Calu3 (cell line): ENCODE data around the gene LAMA1. TPM values are rescaled to one million over a fixed set of nuclear protein-coding genes. Genes with fewer than 3 reads are reported as not detected.
A peak's percentile ranks its signal among the peaks of the same experiment; 100 is the strongest.

ENCODE experiments used
- BruUV-seq: library from RNA; stranded (reverse); fragments of 400-500 nt; replicated peaks from 2 replicates; lab custom pipeline; 2021; lab: Mats Ljungman, UMichigan
- CTCF ChIA-PET: fragments of 300-600 bp; sonication (Branson Sonifier 250); formaldehyde crosslinking; loops from one replicate; lab custom pipeline; 2022; ENCODE audit warnings: antibody characterized with exemption; lab: Charles Lee
- DNase-seq: peaks from one replicate; pipeline ENCODE4 v3.0.0; 2022
- H3K27ac Mint-ChIP-seq: one replicate; pipeline ENCODE4 v1.8.0; 2022; ENCODE audit warnings: mixed read lengths; ENCODE audit not compliant: unreplicated experiment
- H3K27me3 Mint-ChIP-seq: one replicate; pipeline ENCODE4 v1.8.0; 2022; ENCODE audit warnings: mixed read lengths; ENCODE audit not compliant: unreplicated experiment
- H3K36me3 Mint-ChIP-seq: one replicate; pipeline ENCODE4 v1.8.0; 2022; ENCODE audit warnings: mild to moderate bottlenecking, moderate library complexity, mixed read lengths; ENCODE audit not compliant: insufficient read depth, unreplicated experiment
- H3K4me1 Mint-ChIP-seq: one replicate; pipeline ENCODE4 v1.8.0; 2022; ENCODE audit warnings: mild to moderate bottlenecking, low read depth, mixed read lengths; ENCODE audit not compliant: unreplicated experiment
- H3K4me3 Mint-ChIP-seq: one replicate; pipeline ENCODE4 v1.8.0; 2022; ENCODE audit warnings: mild to moderate bottlenecking, low read depth, moderate library complexity, mixed read lengths; ENCODE audit not compliant: unreplicated experiment
- H3K9me3 Mint-ChIP-seq: one replicate; pipeline ENCODE4 v1.8.0; 2022; ENCODE audit warnings: low read depth, mixed read lengths; ENCODE audit not compliant: unreplicated experiment
- intact Hi-C: fragments of 100-400 bp; cut with micrococcal nuclease; formaldehyde crosslinking; loops from one replicate; pipeline ENCODE4 v1.10.0; 2022; ENCODE audit not compliant: unreplicated experiment
- total RNA-seq: library from RNA; stranded (reverse); gene quantifications from 2 replicates; pipeline ENCODE4 v1.2.3, GENCODE V29; 2022
- TF ChIP-seq, protein P1 (sequence below): fragments of 200-600 bp; IDR thresholded peaks from one replicate; pipeline ENCODE4 v1.8.0; 2022; ENCODE audit warnings: antibody characterized with exemption; ENCODE audit not compliant: unreplicated experiment

LAMA1 gene
- total RNA-seq, 1 experiment from 2014 or later, result not detected

DNA sequence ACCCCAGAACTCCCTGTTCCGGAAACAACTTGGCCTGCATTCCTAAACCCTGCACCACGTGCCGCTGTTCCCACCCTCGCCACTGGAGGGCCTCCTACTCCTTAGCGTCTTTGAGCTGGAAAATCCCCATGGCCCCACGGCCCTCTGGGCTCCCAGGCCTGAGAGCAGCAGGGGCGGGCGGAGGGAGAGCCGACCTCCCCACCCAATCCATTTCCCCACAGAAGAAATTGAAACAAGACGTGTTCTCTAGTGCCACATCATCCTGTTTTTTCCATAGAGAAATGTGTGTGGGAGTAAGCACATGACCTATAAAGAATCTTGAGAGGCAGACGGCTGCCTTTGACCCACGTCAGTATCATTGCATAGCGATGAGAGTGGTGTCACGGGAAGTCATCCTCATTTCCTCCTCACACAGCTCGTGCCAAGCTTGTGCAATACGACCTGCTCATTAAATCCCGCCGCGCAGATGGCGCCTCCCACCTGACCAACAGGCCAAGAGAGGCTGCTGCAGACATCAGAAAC, 79.2 kb downstream of the LAMA1 start:
- peak; percentile 71 for DNase-seq
- H3K27ac Mint-ChIP-seq, result no peak overlapping the region
- no peaks in the 10 kb centered on the region for H3K36me3 Mint-ChIP-seq
- no TSS peak for BruUV-seq
- no peak overlapping the region for H3K4me3 Mint-ChIP-seq
- peaks cover 40% of the 10 kb centered on the region for H3K27me3 Mint-ChIP-seq
- intact Hi-C loops, result loop anchor here (1.0 kb wide), 1 partner anchor 139 kb away; no protein-coding TSS in a partner anchor
- no peaks in the 10 kb centered on the region for H3K4me1 Mint-ChIP-seq
- TF ChIP-seq, protein P1, sequence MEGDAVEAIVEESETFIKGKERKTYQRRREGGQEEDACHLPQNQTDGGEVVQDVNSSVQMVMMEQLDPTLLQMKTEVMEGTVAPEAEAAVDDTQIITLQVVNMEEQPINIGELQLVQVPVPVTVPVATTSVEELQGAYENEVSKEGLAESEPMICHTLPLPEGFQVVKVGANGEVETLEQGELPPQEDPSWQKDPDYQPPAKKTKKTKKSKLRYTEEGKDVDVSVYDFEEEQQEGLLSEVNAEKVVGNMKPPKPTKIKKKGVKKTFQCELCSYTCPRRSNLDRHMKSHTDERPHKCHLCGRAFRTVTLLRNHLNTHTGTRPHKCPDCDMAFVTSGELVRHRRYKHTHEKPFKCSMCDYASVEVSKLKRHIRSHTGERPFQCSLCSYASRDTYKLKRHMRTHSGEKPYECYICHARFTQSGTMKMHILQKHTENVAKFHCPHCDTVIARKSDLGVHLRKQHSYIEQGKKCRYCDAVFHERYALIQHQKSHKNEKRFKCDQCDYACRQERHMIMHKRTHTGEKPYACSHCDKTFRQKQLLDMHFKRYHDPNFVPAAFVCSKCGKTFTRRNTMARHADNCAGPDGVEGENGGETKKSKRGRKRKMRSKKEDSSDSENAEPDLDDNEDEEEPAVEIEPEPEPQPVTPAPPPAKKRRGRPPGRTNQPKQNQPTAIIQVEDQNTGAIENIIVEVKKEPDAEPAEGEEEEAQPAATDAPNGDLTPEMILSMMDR, result peak; percentile 35
- CTCF ChIA-PET, result interaction anchor here (0.5 to 2.6 kb wide), 3 partner anchors 136 to 139 kb away, joined by 3 to 33 read pairs (median 3); no protein-coding TSS in a partner anchor
- H3K9me3 Mint-ChIP-seq, result no peaks in the 10 kb centered on the region

DNA sequence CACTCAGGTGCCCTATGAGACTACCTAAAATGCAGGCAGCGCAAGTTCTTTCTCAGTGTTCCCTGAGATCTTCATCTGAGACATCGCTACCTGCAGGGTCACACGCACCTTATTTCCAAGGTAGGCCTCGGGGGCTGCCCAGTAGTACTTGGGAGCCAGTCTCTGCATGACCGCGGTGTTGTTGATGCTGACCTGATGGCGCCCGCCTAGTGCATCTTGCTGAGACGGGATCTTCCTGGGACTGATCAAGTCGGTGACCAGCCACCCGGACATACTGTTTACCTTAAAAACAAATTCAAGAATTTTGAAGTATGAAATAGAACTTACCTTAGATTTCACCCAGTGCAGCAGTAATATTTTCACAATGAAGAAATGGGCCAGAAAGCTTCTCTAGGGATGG, 80.1 kb downstream of the LAMA1 start:
- intact Hi-C loops, result no loop called here
- CTCF ChIA-PET, result interaction anchor here (2.6 kb wide), 1 partner anchor 140 kb away, joined by 33 read pairs; no protein-coding TSS in a partner anchor
- no TSS peak for BruUV-seq
- peaks cover 46% of the 10 kb centered on the region for H3K27me3 Mint-ChIP-seq
- DNase-seq, result no peak
- H3K4me1 Mint-ChIP-seq, result no peaks in the 10 kb centered on the region
- no peaks in the 10 kb centered on the region for H3K36me3 Mint-ChIP-seq
- H3K27ac Mint-ChIP-seq, result no peak overlapping the region
- TF ChIP-seq, protein P1, result no peak
- no peak overlapping the region for H3K4me3 Mint-ChIP-seq
- H3K9me3 Mint-ChIP-seq, result no peaks in the 10 kb centered on the region

DNA sequence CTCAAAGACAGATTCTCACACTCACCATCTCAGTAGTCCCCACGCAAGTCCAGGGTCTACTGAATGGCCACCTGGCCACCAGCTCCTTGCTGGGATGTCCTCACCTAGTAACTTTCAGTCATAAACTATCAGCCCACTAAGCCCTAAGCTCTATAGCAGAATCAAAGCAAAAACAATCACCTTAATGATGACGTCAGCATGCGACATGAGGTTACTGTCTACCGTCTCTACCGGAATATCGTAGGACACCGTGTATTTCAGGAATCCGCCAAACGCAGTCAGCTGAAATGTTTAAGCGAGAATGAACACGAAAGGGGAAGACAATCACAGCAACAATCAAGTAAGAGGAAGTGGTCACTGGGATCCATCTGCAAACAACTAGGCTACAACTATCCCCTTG, 81.8 kb downstream of the LAMA1 start:
- TF ChIP-seq, protein P1, result no peak
- H3K9me3 Mint-ChIP-seq, result no peaks in the 10 kb centered on the region
- H3K4me3 Mint-ChIP-seq, result no peak overlapping the region
- intact Hi-C loops, result no loop called here
- H3K36me3 Mint-ChIP-seq, result no peaks in the 10 kb centered on the region
- H3K27me3 Mint-ChIP-seq, result peaks cover 36% of the 10 kb centered on the region
- H3K4me1 Mint-ChIP-seq, result no peaks in the 10 kb centered on the region
- BruUV-seq, result no TSS peak
- CTCF ChIA-PET, result no interaction called here
- DNase-seq, result no peak
- H3K27ac Mint-ChIP-seq, result no peak overlapping the region

DNA sequence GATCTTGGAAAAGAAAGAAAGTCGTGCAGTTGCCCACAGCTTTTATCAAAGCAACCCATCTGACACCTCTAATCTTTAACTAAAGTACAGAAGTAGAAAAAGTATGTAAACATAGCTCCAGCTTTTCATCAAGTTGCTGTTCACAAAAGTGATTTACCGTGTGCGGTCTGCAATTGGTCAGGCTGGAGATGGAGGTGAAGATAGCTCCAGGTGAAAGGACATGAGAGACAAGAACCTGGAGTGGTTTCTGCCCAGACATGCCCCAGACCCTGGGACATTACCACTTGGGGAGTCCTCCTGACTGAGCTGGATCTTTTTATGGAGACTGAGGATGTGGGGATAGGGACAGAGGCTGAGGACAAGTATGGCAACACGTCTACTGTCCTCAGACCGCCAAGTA, 82.7 kb downstream of the LAMA1 start:
- Mint-ChIP-seq H3K4me1 (no peaks in the 10 kb centered on the region), H3K27ac (no peak overlapping the region), H3K4me3 (no peak overlapping the region), H3K36me3 (no peaks in the 10 kb centered on the region), H3K9me3 (no peaks in the 10 kb centered on the region), H3K27me3 (peaks cover 45% of the 10 kb centered on the region)
- DNase-seq, result no peak
- TF ChIP-seq, protein P1, result no peak
- intact Hi-C loops, result no loop called here
- CTCF ChIA-PET, result no interaction called here
- BruUV-seq, result no TSS peak
